Activated CD4-positive, alpha-beta T cell treated with anti-CD3 and anti-CD28 coated beads, Interleukin-2, amount 50 U/mL, for 16 hours (primary cell): ENCODE results near the gene AHCYL1.

Experiments
- DNase-seq: peaks from one replicate; pipeline ENCODE4 v3.0.0-alpha.2; 2020

Gene AHCYL1

GRCh38 chr1:109977225-109977624, 7.3 kb upstream of the AHCYL1 start:
- DNase-seq = no peak

- DNase-seq = no peak
Observed at GRCh38 chr1:109977657-109978378, 6.7 kb upstream of the AHCYL1 start.

DNA sequence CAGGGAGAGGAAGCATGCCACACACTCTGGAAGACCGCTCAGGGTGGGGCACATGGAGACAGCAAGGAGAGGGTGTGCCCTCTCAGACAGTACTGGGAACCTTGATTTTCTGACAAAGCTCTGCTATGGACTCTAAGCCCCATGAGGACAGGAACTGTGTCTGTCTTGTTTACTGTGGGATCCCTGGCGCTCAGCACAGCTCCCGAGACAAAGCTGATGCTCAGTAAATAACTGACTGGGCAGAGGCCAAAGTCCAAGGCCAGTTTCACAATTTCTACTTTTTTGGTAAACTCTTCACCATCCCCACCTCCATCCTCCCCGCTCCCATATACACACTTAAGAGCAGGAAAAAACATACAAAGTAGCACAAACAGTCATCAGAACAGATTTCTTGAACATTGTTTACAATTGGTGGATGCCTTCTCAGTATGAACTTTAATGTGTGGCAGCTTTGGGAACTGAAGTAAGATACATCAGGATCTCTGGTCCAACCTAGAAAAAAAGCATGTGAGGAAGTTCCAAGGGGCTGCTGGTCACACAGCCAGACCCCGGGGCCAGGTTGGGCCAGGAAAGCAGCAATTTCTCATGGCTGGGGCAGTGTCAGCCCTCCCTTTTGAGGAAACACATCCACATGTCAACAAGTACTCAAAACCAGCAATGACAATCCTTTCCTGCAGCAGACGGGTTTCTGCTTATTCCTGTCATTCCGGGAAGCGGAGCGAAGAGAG, 5.6 kb upstream of the AHCYL1 start:
- DNase-seq = no peak

DNA sequence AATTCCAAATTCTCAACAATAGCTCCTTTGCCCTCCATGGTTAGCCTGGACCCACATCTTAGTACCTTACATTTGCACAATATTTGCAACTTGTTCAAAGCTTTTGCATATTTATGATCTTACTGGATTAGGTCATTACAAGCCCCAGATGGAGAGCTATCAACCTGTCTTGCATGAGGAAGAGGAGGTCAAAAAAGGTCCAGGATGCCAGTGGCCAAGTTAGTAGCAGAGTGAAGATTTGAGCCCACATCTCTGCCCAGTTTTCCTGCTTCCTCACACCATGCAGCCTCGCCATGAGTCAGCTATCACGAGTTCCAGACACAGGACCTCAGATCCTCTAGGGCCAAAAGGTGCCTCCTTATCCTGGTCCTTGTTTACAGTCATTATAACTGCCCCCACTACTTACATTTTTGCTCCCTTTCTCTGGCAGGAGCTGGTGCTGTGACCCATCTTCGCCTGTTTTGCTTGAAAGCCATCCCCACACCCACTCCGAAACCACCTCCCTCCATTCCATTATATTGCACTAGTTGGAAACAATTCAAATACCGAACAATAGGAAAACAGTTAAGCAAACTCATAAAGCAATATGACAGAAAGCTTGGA, 5.0 kb upstream of the AHCYL1 start:
- no peak for DNase-seq

GRCh38 chr1:109980324-109981003, 4.1 kb upstream of the AHCYL1 start:
- DNase-seq = no peak

GRCh38 chr1:109981004-109981335, 3.6 kb upstream of the AHCYL1 start:
- no peak for DNase-seq

GRCh38 chr1:109983380-109984189, 980 bp upstream of the AHCYL1 start:
- no peak for DNase-seq

GRCh38 chr1:109984190-109984455, 442 bp upstream of the AHCYL1 start:
- DNase-seq = no peak

DNA sequence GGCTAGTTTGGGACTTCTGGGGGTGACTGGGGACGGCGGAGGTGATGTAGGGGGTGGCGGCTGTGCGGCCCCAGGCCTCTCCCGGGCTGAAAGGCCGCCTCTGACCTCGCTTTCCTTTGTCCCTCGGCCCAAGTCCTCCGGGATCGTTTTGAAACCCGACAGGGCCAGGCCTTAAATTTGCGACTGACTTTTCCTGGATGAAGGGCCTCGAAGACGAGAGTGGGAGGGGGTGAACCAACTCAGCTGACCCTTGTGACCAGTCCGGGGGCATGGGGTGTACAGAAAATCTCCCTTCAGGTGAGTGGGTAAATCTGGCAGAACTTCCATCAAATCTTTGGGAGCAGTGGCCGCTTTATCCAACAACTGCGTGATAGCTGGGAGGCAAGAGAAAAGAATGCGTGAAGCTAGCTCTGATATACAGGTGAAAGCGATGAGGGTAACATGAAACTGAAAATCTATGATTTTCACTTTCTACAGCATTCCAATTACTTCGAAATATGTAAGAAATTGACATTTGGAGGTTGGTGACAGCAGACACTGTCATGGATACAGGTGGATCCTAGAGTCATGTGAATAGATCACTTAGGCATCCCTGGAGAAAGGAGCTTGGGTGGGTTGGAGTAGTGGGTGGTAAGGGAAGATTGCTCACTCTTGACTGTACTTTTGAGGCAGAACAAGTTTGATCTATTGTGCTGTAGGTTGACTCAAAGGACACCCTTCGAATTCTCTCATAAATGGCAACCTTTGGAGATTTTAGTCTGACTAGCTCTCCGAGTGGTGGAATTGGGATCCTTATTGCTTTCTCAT, 885 bp downstream of the AHCYL1 start:
- no peak for DNase-seq

DNA sequence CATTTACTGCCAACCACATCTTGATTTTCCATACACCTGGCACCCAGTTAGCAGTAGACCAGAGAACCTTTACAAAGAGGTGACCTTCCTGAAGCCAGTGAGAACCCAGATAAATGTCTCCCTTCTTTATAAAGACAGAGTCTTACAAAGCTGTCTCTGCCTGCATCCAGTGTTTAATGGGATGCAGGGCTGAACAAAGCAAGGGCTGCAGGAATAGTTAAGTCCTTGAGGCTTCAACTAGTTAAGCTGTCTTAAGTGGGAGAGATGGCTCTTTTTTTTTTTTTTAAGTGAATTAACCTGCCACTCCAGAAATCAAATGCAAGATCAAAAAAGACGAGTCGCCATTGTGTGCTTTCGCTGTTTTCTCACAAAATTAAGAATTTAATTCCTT, 1.5 kb downstream of the AHCYL1 start:
- no peak for DNase-seq

GRCh38 chr1:109988349-109988914, 3.9 kb downstream of the AHCYL1 start:
- DNase-seq = no peak

DNA sequence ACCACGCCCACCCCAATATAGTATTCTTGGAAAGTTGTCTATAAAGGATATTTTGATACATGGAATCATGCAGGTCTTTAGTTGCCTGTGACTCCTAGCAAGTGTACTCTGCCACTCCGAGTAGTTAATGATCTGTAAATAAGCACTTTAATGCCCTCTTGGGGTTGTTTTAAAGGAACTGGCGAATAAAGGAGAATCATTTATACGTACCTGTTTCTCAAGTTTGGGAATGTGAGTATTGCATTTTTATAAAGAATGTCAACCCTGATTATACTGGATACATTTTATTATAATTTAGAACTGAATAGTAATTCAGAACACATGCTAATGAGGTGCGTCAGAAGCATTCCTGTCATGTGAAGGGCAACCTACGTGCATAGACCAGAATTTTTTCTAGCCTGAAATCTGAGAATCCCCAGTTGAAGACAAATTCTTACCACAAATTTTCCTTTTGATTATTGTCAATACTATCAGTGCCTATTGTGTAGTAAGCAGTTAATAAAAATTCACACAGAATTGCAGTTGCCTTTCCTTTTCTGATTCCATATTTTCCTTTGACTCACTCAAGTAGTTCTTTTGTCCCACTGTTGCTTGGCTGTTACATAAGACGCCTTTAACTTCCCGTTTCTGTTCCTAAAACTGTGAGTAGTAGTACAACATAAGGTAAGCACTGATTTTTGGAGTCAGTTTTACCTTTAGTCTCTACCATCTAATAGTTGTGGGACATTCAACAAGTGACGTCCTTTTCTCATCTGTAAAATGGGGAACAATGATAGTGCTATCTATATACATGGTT, 5.1 kb downstream of the AHCYL1 start:
- DNase-seq = no peak

DNA sequence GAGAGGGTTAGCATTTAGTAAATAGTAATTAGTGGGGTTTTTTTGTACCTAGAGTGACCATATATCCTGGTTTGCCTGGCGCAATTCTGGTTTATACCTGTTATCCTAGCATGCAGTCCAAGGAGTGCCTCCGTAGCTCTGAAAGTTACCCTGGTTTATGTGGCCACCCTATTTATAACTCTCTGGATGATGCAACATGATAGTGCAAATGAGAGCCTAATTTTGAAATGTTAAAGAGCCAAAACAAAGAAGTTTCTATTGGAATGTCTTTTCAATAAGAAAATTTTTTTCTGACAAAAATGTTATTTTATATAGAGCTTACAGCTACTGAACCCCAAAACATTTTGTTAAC, 5.7 kb downstream of the AHCYL1 start:
- DNase-seq = no peak

DNA sequence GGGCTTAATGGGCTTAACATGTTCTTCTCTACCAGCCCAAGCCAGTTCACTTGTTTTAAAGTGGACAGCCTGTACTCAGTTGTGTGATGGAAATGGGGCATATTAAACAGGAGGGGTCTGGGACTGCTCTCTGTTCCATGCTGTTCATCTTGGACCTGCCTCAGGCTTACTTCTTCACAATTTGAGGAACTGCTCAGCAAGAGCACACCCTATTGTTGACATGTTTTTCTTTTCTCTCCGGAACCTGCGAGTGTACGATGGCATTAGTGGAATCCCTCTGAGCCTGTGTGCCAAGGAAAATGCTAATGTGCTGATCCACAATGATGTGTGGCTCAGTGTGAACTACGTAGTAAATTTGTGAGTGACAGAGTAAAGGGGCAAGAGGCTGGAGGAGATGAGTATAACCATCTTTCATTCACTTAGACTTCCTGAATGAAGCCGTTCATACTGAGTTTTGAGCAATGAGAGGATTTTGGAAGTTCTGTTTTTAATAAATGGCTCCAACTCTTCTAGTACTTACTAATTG, 6.9 kb downstream of the AHCYL1 start:
- no peak for DNase-seq

GRCh38 chr1:109993885-109994284, 9.3 kb downstream of the AHCYL1 start:
- DNase-seq = peak; percentile 31

DNA sequence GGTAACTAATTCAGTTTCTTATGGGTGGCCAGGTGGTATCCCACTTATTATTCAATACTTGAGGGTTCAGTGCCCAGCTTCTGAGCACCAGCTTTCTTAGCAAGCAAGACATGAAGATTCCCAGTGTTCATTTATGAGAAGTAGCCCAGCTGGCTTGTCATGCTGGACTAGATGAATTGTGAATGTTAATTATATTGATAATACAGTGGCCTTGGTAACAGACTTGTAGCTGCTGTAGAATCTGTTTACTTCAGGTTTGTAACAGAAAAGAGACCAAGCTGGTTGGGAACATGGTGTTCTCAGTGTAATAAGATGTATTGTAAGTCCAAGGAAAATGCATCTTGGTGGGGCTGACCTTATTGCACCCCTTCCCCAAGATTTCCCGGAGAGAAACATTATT, 10.1 kb downstream of the AHCYL1 start:
- no peak for DNase-seq

DNA sequence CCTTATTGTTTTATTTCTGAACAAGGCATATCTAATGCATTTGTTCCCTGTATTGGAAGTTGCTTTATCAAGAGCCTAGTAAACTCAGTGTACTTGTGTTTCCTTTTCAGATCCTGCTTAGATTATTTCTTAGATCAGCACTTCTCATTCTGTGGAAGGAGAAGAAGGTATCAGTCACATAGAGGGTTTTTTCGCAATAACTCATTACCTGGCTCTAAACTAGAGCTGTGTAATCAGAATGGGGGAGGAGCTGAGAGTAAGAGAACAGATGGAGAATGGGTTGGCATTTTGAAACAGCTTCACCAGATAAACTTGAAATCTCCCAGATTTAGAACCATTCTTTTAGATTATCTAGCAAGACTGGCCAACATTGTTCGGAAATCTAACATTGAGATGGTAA, 11.0 kb downstream of the AHCYL1 start:
- no peak for DNase-seq

DNA sequence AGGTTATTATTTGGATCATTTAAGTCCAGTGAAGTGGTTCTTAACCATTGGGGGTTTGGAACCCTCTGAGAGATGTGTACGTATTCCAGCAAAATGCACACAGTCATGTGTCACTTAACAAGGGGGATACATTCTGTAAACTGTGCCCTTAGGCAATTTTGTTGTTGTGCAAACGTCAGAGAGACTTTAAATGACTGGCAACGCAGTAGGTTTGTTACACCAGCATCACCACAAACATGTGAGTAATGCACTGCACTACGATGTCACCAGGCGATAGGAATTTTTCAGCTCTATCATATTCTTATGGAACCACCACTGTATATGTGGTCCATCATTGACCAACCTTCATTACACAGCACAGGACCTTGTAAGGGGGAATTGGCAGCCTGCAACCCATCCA, 11.9 kb downstream of the AHCYL1 start:
- DNase-seq = no peak

- no peak for DNase-seq
Observed at GRCh38 chr1:109997204-109997866, 12.8 kb downstream of the AHCYL1 start.

- no peak for DNase-seq
Observed at GRCh38 chr1:109997867-109998229, 13.3 kb downstream of the AHCYL1 start.
